ENCODE measurements around the gene MTREX. TPM values are rescaled to one million over a fixed set of nuclear protein-coding genes. Genes with fewer than 3 reads are reported as not detected.

MTREX gene
- total RNA-seq, 1 experiment from 2014 or later = 123 TPM

DNA sequence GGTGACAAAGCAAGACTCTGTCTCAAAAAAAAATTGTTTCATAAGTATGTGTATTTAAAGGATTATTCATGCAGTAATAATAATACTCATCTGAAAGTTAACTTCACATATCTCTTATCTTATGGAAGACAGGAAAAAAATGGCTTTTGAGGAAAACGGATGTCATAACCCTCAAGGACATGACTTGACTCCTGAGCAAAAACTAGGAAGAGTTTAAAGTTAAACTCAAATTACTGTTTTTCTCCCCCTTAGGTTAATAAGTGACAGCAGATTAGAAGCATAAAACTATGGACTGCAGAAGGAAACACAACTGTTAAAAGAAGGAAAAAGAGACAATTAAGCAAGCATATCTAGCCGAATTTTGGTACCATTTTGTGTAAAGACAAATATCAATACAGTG, 16.8 kb upstream of the MTREX start:
- no CpG with 5 or more reads among the region's 2 CpGs for WGBS (ENCODE audit: extremely low coverage, insufficient read length, low lambda C conversion rate)
- peaks cover 28 to 71% (median 57%) of the 10 kb centered on the region in 3 experiments for H3K36me3 Mint-ChIP-seq (ENCODE audit: insufficient read depth in 1 of 3, low read depth in 3 of 3)
- TF ChIP-seq CTCF (conservative IDR thresholded peaks at IDR 0.05) = no peak

More for the DNA sequence above, 16.8 kb upstream of the MTREX start:
- Histone ChIP-seq H2BK15ac (ENCODE audit: low read depth, low read length) (no peak overlapping the region), H4K20me1 (ENCODE audit: control insufficient read depth, insufficient read depth, insufficient read length) (no peaks in the 10 kb centered on the region), H4K8ac (replicated peaks; ENCODE audit: insufficient read length, low read depth, low read length) (no peak overlapping the region), H4K5ac (ENCODE audit: insufficient read length, low read depth, low read length) (no peak overlapping the region), H3K79me2 (ENCODE audit: insufficient read depth, low read length) (no peaks in the 10 kb centered on the region), H3K27me3 (ENCODE audit: insufficient read depth, low read length) (no peaks in the 10 kb centered on the region), H2BK5ac (ENCODE audit: insufficient read length, low read length) (no peak overlapping the region), H3T11ph (ENCODE audit: low read length) (no peak overlapping the region), H3K9ac (ENCODE audit: extremely low read depth, insufficient read length, low read length) (no peak overlapping the region), H2AFZ (ENCODE audit: low read length) (no peak overlapping the region), H3K27ac (ENCODE audit: insufficient read length, low read depth, low read length) (no peak overlapping the region), H3K14ac (ENCODE audit: insufficient read depth, low read length) (no peak overlapping the region), H2BK12ac (ENCODE audit: insufficient read length, low read depth, low read length) (no peak overlapping the region), H3K4me1 (ENCODE audit: insufficient read depth, low read length) (no peaks in the 10 kb centered on the region), H2BK20ac (ENCODE audit: low read depth, low read length, poor library complexity, severe bottlenecking) (no peak overlapping the region), H3K9me3 (ENCODE audit: control insufficient read depth, low read depth, low read length) (no peaks in the 10 kb centered on the region), H2AK5ac (ENCODE audit: insufficient read length, low read length) (no peak overlapping the region), H3K4ac (ENCODE audit: low read depth, low read length) (no peak overlapping the region), H3K18ac (ENCODE audit: insufficient read length, low read depth, low read length) (no peak overlapping the region), H3K56ac (ENCODE audit: insufficient read length, low read depth, low read length) (no peak overlapping the region), H2BK120ac (ENCODE audit: low read depth, low read length, poor library complexity, severe bottlenecking) (no peak overlapping the region), H4K91ac (ENCODE audit: insufficient read length, low read depth, low read length) (no peak overlapping the region), H3K79me1 (ENCODE audit: insufficient read depth, low read depth, low read length, poor library complexity, severe bottlenecking) (no peaks in the 10 kb centered on the region), H3K23ac (ENCODE audit: insufficient read length, low read depth, low read length) (no peak overlapping the region), H3K4me2 (ENCODE audit: insufficient read depth, insufficient read length, low read length) (no peak overlapping the region), H3K23me2 (ENCODE audit: insufficient read length, low read depth, low read length, poor library complexity, severe bottlenecking) (no peaks in the 10 kb centered on the region)
- Mint-ChIP-seq H3K4me3 (no peak overlapping the region), H3K27ac (no peak overlapping the region), H3K27me3 (ENCODE audit: low read depth) (no peaks in the 10 kb centered on the region), H3K9me3 (no peaks in the 10 kb centered on the region; a peak in 1 of 5 replicates), H3K4me1 (no peaks in the 10 kb centered on the region)
- no peak for DNase-seq
